Right lobe of liver (tissue), 6 donors: ENCODE data around the gene RNASEL. TPM values are rescaled to one million over a fixed set of nuclear protein-coding genes. Genes with fewer than 3 reads are reported as not detected.

Source experiments
- ATAC-seq, 4 donors: fragments of 200-7000 bp; cut with Tn5 transposase; one replicate each; pipeline ENCODE4 v1.9.1; 2020; ENCODE audit warnings: mild to moderate bottlenecking in 4 of 4, moderate library complexity in 4 of 4
- DNase-seq, 3 donors: peaks; one replicate each; pipeline ENCODE4 v3.0.0-alpha.2; 2020
- H3K27ac ChIP-seq, 3 donors: fragments of 200-600 bp; one replicate each; pipeline ENCODE4 v1.8.0; 2022
- H3K27me3 ChIP-seq, 2 donors: fragments of 200-600 bp; one replicate each; pipeline ENCODE4 v1.8.0; 2022
- H3K36me3 ChIP-seq, 4 donors: fragments of 200-600 bp; sonication (generic) in 1 of 4; one replicate each; pipeline versions ENCODE4 v1.5.1 to v1.8.0; 2017 to 2022; ENCODE audit warnings: control low read depth in 1 of 4
- H3K4me1 ChIP-seq, 4 donors: fragments of 200-600 bp; sonication (generic) in 1 of 4; one replicate each; pipeline versions ENCODE4 v1.5.1 to v1.8.0; 2017 to 2022; ENCODE audit warnings: control low read depth in 1 of 4
- H3K4me3 ChIP-seq, 3 donors: fragments of 200-600 bp; one replicate each; pipeline ENCODE4 v1.8.0; 2022
- H3K9me3 ChIP-seq, 4 donors: fragments of 200-600 bp; sonication (generic) in 1 of 4; one replicate each; pipeline versions ENCODE4 v1.5.1 to v1.8.0; 2017 to 2022; ENCODE audit warnings: control low read depth in 1 of 4
- CTCF ChIP-seq, 4 donors: fragments of 200-600 bp in 3 of 4; fragments of 450-650 bp in 1 of 4; IDR thresholded peaks; one replicate each; pipeline versions ENCODE4 v1.5.1 to v1.8.0; 2016 to 2022; ENCODE audit warnings: antibody characterized with exemption in 4 of 4, mild to moderate bottlenecking in 2 of 4
- POLR2A ChIP-seq: fragments of 450-650 bp; IDR thresholded peaks from one replicate; pipeline ENCODE4 v1.6.1; 2017; ENCODE audit warnings: antibody characterized with exemption, mild to moderate bottlenecking
- WGBS: methylation state at CpG from one replicate; pipeline ENCODE4 v1.1.6; 2018; ENCODE audit warnings: low coverage, low lambda C conversion rate; ENCODE audit not compliant: insufficient coverage; ENCODE audit errors: missing lambda C conversion rate; 5-methylcytosine and 5-hydroxymethylcytosine counted together
- intact Hi-C, 2 donors: fragments of 100-400 bp; cut with DNase I; formaldehyde crosslinking; loops; one replicate each; pipeline versions ENCODE4 v1.11.2 to v1.14.1; 2022
- total RNA-seq, 6 experiments: library from RNA; depleted of rRNA in 2 of 6; stranded (reverse); fragments of >200 nt in 2 of 6; fragmentation: NEBNext Ultra II Directional in 3 of 6; extraction: Animal tissue kit (Norgen Biotek cat#: 25700) in 3 of 6; gene quantifications; one replicate each; pipeline versions ENCODE4 v1.1.0 to v1.2.4, GENCODE V29; 2016 to 2023
- donor health status: DM: no; HTN: yes; CAD: no.
- donor health status: DM: no; HTN: no; CAD: no.
- donor health status: DM: no; HTN: no; CAD: no.
- donor health status: DM: no; HTN: yes; CAD: no.
- donor health status: DM: no; HTN: yes; CAD: no.

RNASEL gene
- total RNA-seq, 6 experiments from 2014 or later, result 1.8 to 3.3 (median 2.1) TPM

GRCh38 chr1:182556279-182556678 is 32.8 kb downstream of the RNASEL start:
- DNase-seq, result no peak
- intact Hi-C loops, result no loop called here
- H3K27me3 ChIP-seq, result no peaks in the 10 kb centered on the region
- no peaks in the 10 kb centered on the region for H3K4me1 ChIP-seq
- H3K4me3 ChIP-seq, result no peak overlapping the region
- no peaks in the 10 kb centered on the region for H3K9me3 ChIP-seq
- TF ChIP-seq POLR2A (no peak), CTCF (IDR thresholded peaks at IDR 0.05) (no peak)
- ATAC-seq, result no peak
- no peaks in the 10 kb centered on the region for H3K36me3 ChIP-seq
- no peak overlapping the region for H3K27ac ChIP-seq

GRCh38 chr1:182555493-182555892 is 33.6 kb downstream of the RNASEL start:
- H3K9me3 ChIP-seq, result no peaks in the 10 kb centered on the region
- no peak for ATAC-seq
- no peaks in the 10 kb centered on the region for H3K27me3 ChIP-seq
- intact Hi-C loops, result no loop called here
- no peak overlapping the region for H3K27ac ChIP-seq
- TF ChIP-seq POLR2A, result no peak
- no peak for TF ChIP-seq CTCF (IDR thresholded peaks at IDR 0.05)
- H3K4me3 ChIP-seq, result no peak overlapping the region
- H3K4me1 ChIP-seq, result no peaks in the 10 kb centered on the region
- H3K36me3 ChIP-seq, result no peaks in the 10 kb centered on the region
- 83% methylated on average over 1 of the region's 1 CpG for WGBS
- no peak for DNase-seq

- Histone ChIP-seq H3K4me1 (no peaks in the 10 kb centered on the region), H3K27ac (no peak overlapping the region), H3K27me3 (no peaks in the 10 kb centered on the region), H3K9me3 (no peaks in the 10 kb centered on the region), H3K4me3 (no peak overlapping the region), H3K36me3 (no peaks in the 10 kb centered on the region)
- WGBS, result 81% methylated on average over 2 of the region's 2 CpGs
- DNase-seq (no peak), ATAC-seq (no peak)
- TF ChIP-seq POLR2A (no peak), CTCF (IDR thresholded peaks at IDR 0.05) (no peak)
- intact Hi-C loops, result no loop called here
Observed at GRCh38 chr1:182552527-182552926, 36.5 kb downstream of the RNASEL start.

DNA sequence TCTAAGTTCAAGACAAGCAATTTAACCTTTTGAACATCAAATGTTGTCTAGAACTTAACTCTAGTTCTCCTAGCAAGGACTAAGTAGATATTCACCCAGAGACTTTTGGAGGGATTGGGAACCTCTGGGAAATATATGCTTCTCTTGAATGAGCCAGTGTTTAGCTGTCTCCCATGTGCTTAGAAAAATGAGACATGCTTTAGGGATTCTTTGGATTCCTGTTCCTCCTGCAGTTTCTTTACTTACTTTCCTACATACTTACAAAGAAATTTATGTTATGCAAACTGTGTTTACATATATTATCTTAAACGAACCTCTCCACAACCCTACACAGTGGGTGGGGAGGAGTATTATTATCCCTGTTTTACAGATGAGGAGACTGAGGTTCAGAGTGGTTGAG is 39.2 kb downstream of the RNASEL start:
- H3K27ac ChIP-seq, result no peak overlapping the region
- DNase-seq, result no peak
- intact Hi-C loops, result no loop called here
- no peak for TF ChIP-seq CTCF (IDR thresholded peaks at IDR 0.05)
- TF ChIP-seq POLR2A, result no peak
- no peak for ATAC-seq
- 20% methylated on average over 1 of the region's 1 CpG for WGBS
- no peaks in the 10 kb centered on the region for H3K36me3 ChIP-seq
- no peak overlapping the region for H3K4me3 ChIP-seq
- H3K9me3 ChIP-seq, result no peaks in the 10 kb centered on the region
- no peaks in the 10 kb centered on the region for H3K4me1 ChIP-seq
- H3K27me3 ChIP-seq, result no peaks in the 10 kb centered on the region

- Histone ChIP-seq H3K27me3 (no peaks in the 10 kb centered on the region), H3K36me3 (no peaks in the 10 kb centered on the region), H3K4me1 (no peaks in the 10 kb centered on the region), H3K9me3 (no peaks in the 10 kb centered on the region), H3K4me3 (no peak overlapping the region), H3K27ac (no peak overlapping the region)
- TF ChIP-seq POLR2A (no peak), CTCF (IDR thresholded peaks at IDR 0.05) (no peak)
- intact Hi-C loops, result no loop called here
- DNase-seq (no peak), ATAC-seq (no peak)
Observed at GRCh38 chr1:182549346-182549745, 39.7 kb downstream of the RNASEL start.
